KBM-7 (cell line): ENCODE data around the gene CSNK1G1.

Experiments
- DNase-seq: peaks from one replicate; pipeline ENCODE4 v3.0.0-alpha.2; 2015
- in situ Hi-C: fragments of 300-500 bp; cut with MboI; formaldehyde crosslinking; loops from 2 replicates; pipeline ENCODE4 v1.14.3; 2020; ENCODE audit warnings: low sequenced_read_pairs, low pct_unique_long_range_greater_than_20kb, mixed read lengths

The CSNK1G1 gene

GRCh38 chr15:64216730-64217428 is 139.1 kb downstream of the CSNK1G1 start:
- in situ Hi-C loops, result no loop called here
- DNase-seq, result no peak

- in situ Hi-C loops, result no loop called here
- DNase-seq, result peak; percentile 58
Measured at GRCh38 chr15:64216196-64216595, 139.8 kb downstream of the CSNK1G1 start.

- in situ Hi-C loops, result no loop called here
- DNase-seq, result no peak
Measured at GRCh38 chr15:64213646-64214045, 142.3 kb downstream of the CSNK1G1 start.

- in situ Hi-C loops, result no loop called here
Measured at GRCh38 chr15:64211696-64212095, 144.3 kb downstream of the CSNK1G1 start.

GRCh38 chr15:64210371-64210770 is 145.6 kb downstream of the CSNK1G1 start:
- in situ Hi-C loops, result no loop called here
- DNase-seq, result no peak

More at GRCh38 chr15:64211696-64212095, 144.3 kb downstream of the CSNK1G1 start:
- no peak for DNase-seq

GRCh38 chr15:64209680-64210334 is 146.2 kb downstream of the CSNK1G1 start:
- in situ Hi-C loops, result no loop called here
- peak; percentile 85 for DNase-seq

- DNase-seq, result no peak
Measured at GRCh38 chr15:64205202-64205601, 150.8 kb downstream of the CSNK1G1 start.

GRCh38 chr15:64197425-64197824 is 158.5 kb downstream of the CSNK1G1 start:
- in situ Hi-C loops, result no loop called here
- DNase-seq, result no peak

More at GRCh38 chr15:64205202-64205601, 150.8 kb downstream of the CSNK1G1 start:
- in situ Hi-C loops, result no loop called here

GRCh38 chr15:64193971-64194370 is 162.0 kb downstream of the CSNK1G1 start:
- in situ Hi-C loops, result no loop called here
- no peak for DNase-seq

- DNase-seq, result no peak
- in situ Hi-C loops, result no loop called here
Measured at GRCh38 chr15:64191971-64192830, 163.8 kb downstream of the CSNK1G1 start.

GRCh38 chr15:64187396-64188191 is 168.4 kb downstream of the CSNK1G1 start:
- DNase-seq, result no peak
- in situ Hi-C loops, result no loop called here

GRCh38 chr15:64185146-64185911 is 170.6 kb downstream of the CSNK1G1 start:
- DNase-seq, result no peak
- in situ Hi-C loops, result no loop called here

GRCh38 chr15:64182859-64183370 is 173.1 kb downstream of the CSNK1G1 start:
- in situ Hi-C loops, result no loop called here

GRCh38 chr15:64180235-64180824 is 175.6 kb downstream of the CSNK1G1 start:
- in situ Hi-C loops, result no loop called here

More at GRCh38 chr15:64182859-64183370, 173.1 kb downstream of the CSNK1G1 start:
- no peak for DNase-seq

GRCh38 chr15:64166102-64166890 is 189.7 kb downstream of the CSNK1G1 start:
- in situ Hi-C loops, result no loop called here
- no peak for DNase-seq

More at GRCh38 chr15:64180235-64180824, 175.6 kb downstream of the CSNK1G1 start:
- no peak for DNase-seq

GRCh38 chr15:64164436-64164835 is 191.5 kb downstream of the CSNK1G1 start:
- no peak for DNase-seq
- in situ Hi-C loops, result no loop called here
